Amygdala (tissue), 56 donors: Measurements from ENCODE around the gene FOXF1.

Experiments
- DNase-seq, 56 donors: peaks; one replicate each; lab custom pipeline; 2025; lab: John Stamatoyannopoulos, UW

FOXF1 gene

DNA sequence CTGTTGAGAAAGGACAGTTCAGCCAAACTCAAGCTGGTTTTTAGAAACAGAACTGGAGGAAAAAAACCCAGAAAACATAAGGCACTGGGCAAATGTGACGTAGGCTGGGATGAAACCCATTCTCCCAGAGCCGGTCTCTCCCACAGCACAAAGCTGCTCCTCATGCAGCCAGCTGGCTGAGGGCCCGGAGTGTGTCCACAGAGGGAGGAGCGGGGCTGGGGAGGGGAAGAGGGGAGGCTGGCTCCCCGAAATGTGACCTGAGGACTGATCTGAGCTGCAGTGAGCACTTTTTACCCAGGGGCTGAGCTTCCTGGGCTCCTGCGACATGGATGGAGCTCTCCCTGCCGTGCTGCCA lies 20.8 kb downstream of the FOXF1 start:
- DNase-seq: peak in 55 of 56 donors; percentile 18 to 95 (median 75)

DNA sequence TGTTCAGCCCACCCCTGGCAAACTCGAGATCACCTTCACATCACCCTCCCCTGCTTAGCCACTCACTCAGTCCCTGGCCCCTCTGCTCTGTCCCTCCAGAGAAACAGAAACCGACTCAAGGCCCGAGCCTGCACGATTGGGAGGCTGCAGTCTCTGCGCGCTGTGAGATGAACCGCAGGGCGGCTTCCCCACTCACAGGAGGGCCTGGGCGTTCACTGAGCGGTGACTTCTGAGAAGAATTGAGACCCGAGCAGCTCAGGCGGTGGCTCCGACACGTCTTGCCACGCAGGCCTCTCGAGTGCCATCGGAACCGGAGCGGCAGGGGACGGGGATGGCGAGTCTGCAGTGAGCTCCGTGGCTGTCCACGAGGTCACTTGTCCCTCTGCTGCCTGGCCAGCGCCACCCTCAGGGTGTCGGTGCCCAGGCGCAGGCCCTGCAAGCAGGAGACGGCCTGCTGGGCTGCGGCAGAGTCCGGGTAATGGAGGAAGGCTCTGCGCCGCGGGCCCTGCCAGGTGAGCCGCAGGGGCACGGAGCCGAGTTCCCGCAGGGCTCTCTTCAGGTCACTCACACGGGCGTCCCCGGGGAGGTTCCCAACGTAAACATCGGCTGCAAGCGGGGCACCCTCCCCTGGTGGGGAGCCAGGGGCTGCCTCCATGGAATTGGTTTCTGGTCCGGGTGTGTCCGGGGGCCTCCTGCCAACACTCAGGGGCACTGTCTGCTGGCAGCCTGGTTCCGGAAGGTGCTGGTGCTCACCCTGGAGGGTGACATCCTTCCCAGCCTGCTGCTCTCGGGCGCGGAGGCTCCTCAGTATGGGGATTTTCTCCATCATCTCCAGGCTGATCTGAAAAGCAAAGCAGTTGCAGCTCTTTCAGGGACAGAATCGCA lies 21.6 kb downstream of the FOXF1 start:
- no peak for DNase-seq

- DNase-seq: no peak
Observed at GRCh38 chr16:86532526-86532815, 22.1 kb downstream of the FOXF1 start.

DNA sequence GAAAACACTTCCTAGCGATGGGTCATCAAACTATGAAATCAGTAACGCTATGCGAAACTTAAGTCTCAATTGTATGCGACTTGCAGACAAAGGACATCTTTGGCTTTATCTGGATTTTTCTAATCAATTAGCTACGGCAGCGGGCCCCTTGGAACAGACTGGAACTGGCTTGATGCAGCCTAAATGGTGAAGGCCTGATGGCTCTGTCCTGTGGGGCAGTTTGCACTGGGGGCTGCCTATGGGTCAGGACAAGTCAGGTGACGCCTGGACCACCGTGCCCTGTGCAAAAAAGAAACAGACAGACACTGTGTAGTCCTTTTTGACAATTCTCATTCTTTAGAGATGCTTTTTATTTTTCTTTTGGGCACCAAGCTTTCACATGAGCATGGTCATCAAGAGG lies 22.7 kb downstream of the FOXF1 start:
- DNase-seq: no peak

- peak in 19 of 56 donors; percentile 3 to 66 (median 29) for DNase-seq
Observed at GRCh38 chr16:86533767-86534351, 23.5 kb downstream of the FOXF1 start.

DNA sequence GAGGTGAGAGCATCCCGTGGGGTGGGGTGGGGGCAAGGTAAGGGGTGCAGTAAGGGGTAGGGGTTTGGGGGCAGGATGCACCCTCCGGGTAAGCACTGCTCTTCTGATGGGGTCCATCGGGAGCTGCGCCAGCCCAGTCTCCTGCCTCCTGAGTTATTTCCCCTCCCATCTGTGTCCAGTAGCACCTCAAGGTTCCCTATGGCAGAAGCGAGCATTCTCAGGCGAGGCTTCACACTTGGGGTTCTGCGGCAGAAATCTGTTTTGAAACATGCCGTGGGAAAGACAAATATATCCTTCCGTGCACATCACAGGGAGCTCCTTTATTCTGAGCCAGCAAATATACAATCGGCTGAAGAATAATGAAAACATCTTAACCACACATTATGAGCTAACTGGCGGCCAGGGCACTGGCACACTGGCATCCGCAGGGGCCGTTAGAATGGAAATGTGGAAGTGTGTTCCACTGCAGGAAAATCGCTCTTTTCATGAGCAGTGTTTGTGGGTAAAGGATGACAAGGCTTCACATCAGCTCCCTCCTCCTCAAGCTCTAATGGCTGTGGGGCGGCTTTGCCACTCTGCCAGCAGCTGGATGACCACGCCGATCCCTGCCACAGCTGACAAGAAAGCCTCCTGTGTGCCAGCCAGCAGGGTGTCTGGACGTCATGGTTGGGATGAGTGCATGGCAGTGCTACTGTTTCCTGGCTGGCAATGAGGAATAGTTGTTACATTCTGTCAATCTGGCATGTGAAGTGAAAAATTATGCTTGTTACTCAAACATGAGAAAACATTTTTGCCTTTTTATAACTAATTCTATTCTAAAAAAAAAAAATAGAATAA lies 24.7 kb downstream of the FOXF1 start:
- peak in 44 of 56 donors; percentile 11 to 83 (median 54) for DNase-seq

GRCh38 chr16:86536621-86537020 lies 26.3 kb downstream of the FOXF1 start:
- DNase-seq: no peak

DNA sequence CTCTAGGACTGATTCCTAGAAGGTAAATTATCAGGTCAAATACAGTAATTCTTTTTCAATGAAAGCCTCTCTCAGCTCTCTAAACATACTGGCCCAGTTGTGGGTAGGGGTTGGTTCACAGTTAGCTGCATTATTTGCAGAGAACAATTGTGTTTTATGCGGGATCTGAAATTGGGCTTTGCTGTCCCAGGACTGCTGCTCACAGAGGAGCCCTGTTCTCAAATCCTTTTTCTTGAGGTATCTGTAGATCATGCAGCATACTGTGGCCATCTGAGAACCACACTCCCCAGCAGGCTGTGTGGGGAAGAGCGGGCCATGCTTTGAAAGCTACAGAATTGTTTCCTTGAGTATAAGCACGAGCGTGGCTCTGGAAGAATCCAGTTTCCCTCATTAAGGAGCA lies 27.2 kb downstream of the FOXF1 start:
- peak in 7 of 56 donors; percentile 0 to 26 (median 11) for DNase-seq

DNA sequence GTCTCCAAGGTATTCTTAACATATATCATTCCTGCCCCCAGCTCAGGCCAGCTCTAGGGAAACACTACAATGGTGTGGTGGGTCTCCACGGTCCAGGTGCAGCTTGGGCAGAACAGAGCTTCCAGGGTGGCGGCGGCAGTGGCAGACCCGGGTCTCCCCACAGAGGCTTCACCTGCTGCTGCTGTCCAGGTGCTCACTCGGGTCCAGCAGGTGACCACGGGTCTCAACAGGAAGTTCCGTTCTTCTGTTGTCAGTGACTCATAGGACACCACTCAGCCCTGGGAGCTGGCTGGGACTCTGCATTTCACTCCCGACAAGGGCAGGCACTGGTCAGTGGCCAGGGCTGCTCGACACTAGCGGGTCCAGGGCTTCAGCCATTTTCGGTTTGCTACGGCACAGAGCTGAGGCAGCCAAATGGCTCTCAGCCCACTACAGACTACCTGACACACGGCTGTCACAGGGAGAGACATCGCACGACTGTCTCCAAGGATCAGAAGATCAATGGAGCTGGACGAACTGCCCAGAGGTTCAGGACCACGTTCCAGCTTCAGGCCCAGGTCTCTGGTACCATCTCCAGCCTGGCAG lies 28.0 kb downstream of the FOXF1 start:
- no peak for DNase-seq

DNA sequence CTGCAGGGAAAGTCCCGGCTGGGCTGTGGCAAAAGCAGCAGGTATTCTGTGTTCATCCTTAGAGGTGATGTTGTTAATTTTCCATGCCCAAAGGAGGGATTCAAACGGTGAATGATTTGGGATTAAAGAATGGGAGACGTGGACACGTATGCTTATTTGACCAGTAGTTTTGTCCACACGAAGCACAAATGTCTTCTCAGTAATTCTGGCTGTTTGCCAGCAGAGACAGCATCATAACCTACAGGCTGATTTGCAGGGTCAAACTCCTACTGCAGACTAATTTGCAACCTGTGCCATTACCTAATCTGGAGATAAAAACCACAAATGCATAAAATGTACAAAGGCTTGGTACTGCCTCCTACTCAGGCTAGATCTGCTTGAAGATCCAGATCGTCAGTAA lies 30.6 kb downstream of the FOXF1 start:
- no peak for DNase-seq

- no peak for DNase-seq
Observed at GRCh38 chr16:86541560-86541959, 31.2 kb downstream of the FOXF1 start.

GRCh38 chr16:86542756-86543750 lies 32.7 kb downstream of the FOXF1 start:
- no peak for DNase-seq

DNA sequence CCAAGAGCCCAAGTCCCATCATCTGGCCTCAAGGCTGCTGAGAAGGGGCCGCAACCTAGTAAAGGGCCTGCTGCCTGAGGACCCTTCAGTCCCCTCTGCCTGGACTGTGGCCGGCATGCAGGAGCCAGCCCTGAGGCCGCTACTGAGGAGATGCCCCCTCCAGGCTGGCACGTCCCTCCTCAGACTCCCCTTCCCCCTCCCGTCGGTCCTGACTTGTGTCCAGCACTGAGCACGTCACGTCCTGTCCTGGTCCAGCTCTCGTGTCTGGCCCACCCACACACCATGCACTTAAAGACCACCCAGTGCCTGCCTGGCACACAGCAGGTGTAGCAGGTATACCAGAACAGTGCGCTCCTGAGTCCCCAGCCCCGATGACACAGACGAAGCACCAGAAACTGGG lies 35.2 kb downstream of the FOXF1 start:
- no peak for DNase-seq

GRCh38 chr16:86545954-86546637 lies 35.8 kb downstream of the FOXF1 start:
- no peak for DNase-seq

DNA sequence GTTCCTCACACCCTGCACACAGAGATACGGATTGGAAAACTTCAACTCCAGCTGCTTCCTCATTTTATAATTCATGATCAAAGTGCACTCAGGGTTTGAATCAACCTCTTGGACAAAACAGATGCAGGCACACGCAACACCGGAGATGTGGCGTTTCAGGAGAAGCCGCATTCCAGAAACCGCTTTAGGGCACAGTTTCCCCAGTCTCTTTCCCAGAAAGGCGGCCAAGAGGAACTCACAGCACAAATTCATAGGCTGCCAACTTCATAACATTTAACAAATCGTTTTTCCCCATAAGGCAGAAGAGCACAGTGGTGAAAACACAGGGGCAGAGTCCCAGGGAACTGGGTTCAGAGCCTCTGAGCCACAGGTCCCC lies 36.3 kb downstream of the FOXF1 start:
- DNase-seq: no peak

DNA sequence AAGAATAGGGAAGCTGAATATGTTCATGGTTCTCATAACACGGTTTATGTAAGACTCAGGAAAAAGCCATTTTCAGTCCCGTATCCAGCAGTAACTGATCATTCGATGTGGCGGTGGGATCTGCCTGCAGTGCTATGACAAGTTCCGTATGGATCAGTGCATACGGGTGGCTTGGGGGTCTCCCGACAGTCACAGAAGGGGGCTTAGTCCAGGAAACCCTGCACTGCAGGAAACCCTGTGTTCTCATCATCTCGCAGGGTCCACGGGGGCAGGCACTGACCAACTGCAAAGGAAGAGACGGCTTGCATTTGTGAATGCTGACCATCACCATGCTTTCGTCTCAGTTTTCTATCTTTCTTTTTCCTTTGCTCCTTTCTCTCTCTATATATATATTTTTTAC lies 37.0 kb downstream of the FOXF1 start:
- DNase-seq: no peak

DNA sequence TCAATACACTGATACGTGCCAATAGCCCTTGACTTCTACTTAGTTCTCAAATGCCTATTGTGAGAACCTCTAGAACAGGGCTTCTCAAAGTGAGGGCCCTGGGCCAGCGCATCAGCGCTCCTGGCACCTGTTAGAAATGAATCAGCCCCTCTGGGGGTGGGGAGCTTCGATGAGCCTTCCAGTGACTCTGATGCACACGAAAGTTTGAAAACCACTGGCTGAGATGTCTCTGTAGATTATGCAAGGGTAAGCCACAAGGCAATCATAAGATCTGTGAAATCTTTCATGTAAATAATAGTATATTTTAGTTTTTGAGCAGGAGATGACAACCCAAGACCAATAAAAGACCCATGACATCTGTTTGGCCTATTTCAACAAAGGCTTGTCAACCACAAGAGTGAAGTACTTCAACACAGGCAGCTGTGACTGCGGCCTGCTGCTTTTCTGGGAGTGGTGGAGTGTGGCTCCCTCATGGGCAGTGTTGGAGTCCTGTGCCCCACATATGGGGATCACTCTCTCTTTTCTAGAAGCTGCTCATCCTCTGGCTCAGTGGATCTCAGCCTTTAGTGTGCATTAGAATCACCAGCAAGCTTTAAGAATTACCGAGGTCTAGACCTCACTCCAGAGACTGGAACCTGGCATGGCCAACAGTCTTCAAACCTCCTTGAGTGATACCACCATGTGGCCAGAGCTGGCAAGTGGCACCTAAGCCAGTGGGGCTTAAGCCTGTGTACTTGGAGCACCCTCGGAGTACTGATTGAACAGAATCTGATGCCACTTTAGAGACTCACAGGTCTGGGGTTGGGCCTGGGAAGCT lies 39.0 kb downstream of the FOXF1 start:
- DNase-seq: no peak

- no peak for DNase-seq
Observed at GRCh38 chr16:86549893-86550190, 39.5 kb downstream of the FOXF1 start.

DNA sequence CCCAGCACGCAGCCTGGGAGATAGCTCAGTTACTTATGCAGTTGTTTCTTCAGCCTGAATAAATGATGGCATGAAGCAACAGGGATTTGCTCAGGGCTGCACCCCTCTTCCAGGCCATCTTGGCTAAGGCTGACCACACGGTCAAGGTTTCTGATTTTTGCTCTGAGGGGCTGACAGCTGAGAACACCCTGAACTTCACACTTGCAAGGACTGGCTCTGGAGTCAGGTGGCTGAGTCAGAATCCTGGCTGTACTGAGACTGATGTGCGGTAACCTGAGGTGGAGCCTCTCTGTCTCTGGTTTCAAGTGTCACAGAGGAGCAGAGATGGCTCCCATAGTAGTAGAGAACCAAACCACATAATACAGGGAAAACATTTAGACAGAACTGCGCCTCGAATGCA lies 40.0 kb downstream of the FOXF1 start:
- no peak for DNase-seq
